Measurements from ENCODE around the gene TTC39C.

- no peak for TF ChIP-seq POLR2AphosphoS5 (IDR thresholded peaks at IDR 0.05; ENCODE audit: low read depth)
- TF ChIP-seq REST (IDR thresholded peaks at IDR 0.05; ENCODE audit: insufficient replicate concordance, low read depth), result no peak
- no peak for TF ChIP-seq CTCF (IDR thresholded peaks at IDR 0.05; ENCODE audit: insufficient read depth, low read length)
- no peak for TF ChIP-seq SPI1 (IDR thresholded peaks at IDR 0.05; ENCODE audit: borderline replicate concordance, low read depth)
These were observed 43.5 kb upstream of the TTC39C start for GRCh38 chr18:23971097-23971440.
